HL-60/S4 treated with retinoic acid at 250 ng/mL for 4 days and 3 days (cell line): ENCODE results near the gene HIP1R.
"Not testable (repeated sequence)": the region's sequence is repeated elsewhere in the genome, so short reads cannot be mapped to it uniquely, and the experiment has no call there.

Experiments used
- in situ Hi-C: fragments of 300-500 bp; cut with MboI; formaldehyde crosslinking; loops from 2 replicates; pipeline ENCODE4 v1.7.0; 2022; ENCODE audit warnings: low sequenced_read_pairs

HIP1R gene

GRCh38 chr12:122834921-122835749, at the start of gene HIP1R:
Gene HIP1R (plus strand): TSS chr12:122835457. CDS start chr12:122835551, 94 bp downstream.
- in situ Hi-C loops: loop anchor here (25.0 kb wide), 1 partner anchor 402 kb away; the partner anchor contains the start of genes MPHOSPH9 and MTRFR

GRCh38 chr12:122785503-122785902, 49.8 kb upstream of the HIP1R start:
- in situ Hi-C loops: no loop called here

- in situ Hi-C loops: no loop called here
Measured at GRCh38 chr12:122788387-122788786, 46.9 kb upstream of the HIP1R start.

GRCh38 chr12:122789637-122790036, 45.6 kb upstream of the HIP1R start:
- in situ Hi-C loops: no loop called here

- in situ Hi-C loops: no loop called here
Measured at GRCh38 chr12:122790393-122791075, 44.7 kb upstream of the HIP1R start.

- in situ Hi-C loops: no loop called here
Measured at GRCh38 chr12:122793685-122794106, 41.6 kb upstream of the HIP1R start.

GRCh38 chr12:122795807-122796206, 39.5 kb upstream of the HIP1R start:
- in situ Hi-C loops: no loop called here

- in situ Hi-C loops: no loop called here
Measured at GRCh38 chr12:122799641-122800243, 35.5 kb upstream of the HIP1R start.

GRCh38 chr12:122803937-122804336, 31.3 kb upstream of the HIP1R start:
- in situ Hi-C loops: no loop called here

GRCh38 chr12:122804957-122805356, 30.3 kb upstream of the HIP1R start:
- in situ Hi-C loops: not testable (repeated sequence)

- in situ Hi-C loops: no loop called here
Measured at GRCh38 chr12:122807651-122808050, 27.6 kb upstream of the HIP1R start.

GRCh38 chr12:122811777-122812176, 23.5 kb upstream of the HIP1R start:
- in situ Hi-C loops: no loop called here

- in situ Hi-C loops: no loop called here
Measured at GRCh38 chr12:122813310-122813713, 21.9 kb upstream of the HIP1R start.

- in situ Hi-C loops: no loop called here
Measured at GRCh38 chr12:122819209-122819785, 16.0 kb upstream of the HIP1R start.

GRCh38 chr12:122820138-122820537, 15.1 kb upstream of the HIP1R start:
- in situ Hi-C loops: no loop called here

GRCh38 chr12:122820838-122821271, 14.4 kb upstream of the HIP1R start:
- in situ Hi-C loops: no loop called here

GRCh38 chr12:122823429-122823828, 11.8 kb upstream of the HIP1R start:
- in situ Hi-C loops: no loop called here

- in situ Hi-C loops: loop anchor here (25.0 kb wide), 1 partner anchor 411 kb away; the partner anchor contains the start of genes MPHOSPH9 and MTRFR
Measured at GRCh38 chr12:122825773-122826724, 9.2 kb upstream of the HIP1R start.

- in situ Hi-C loops: loop anchor here (25.0 kb wide), 1 partner anchor 410 kb away; the partner anchor contains the start of genes MPHOSPH9 and MTRFR
Measured at GRCh38 chr12:122827258-122827657, 8.0 kb upstream of the HIP1R start.
